ENCODE data around the gene ABLIM1. TPM values are rescaled to one million over a fixed set of nuclear protein-coding genes. Genes with fewer than 3 reads are reported as not detected.

ABLIM1 gene
- total and polyA plus RNA-seq, 2 of the 13 experiments (the other 11 are each of a cell fraction or from before 2014, with no cell fraction given): 59.4 to 92.7 TPM

GRCh38 chr10:114489521-114490310 is 168.4 kb downstream of the ABLIM1 start (continued):
- TF ChIP-seq SP2 (CRISPR knock-in tag; IDR thresholded peaks at IDR 0.05) (no peak), FOXK1 (CRISPR knock-in tag; IDR thresholded peaks at IDR 0.05; ENCODE audit: borderline replicate concordance, low read depth) (no peak), ZFP90 (CRISPR knock-in tag; IDR thresholded peaks at IDR 0.05; ENCODE audit: borderline replicate concordance) (0 out of 2 replicates have a peak, but pooled peaks have one; percentile 2), DMTF1 (CRISPR knock-in tag; IDR thresholded peaks at IDR 0.05) (no peak), KLF15 (CRISPR knock-in tag; IDR thresholded peaks at IDR 0.05; ENCODE audit: borderline replicate concordance) (no peak), TRIM24 (CRISPR knock-in tag; IDR thresholded peaks at IDR 0.05) (0 out of 2 replicates have a peak, but pooled peaks have one; percentile 55), SMARCC2 (IDR thresholded peaks at IDR 0.05) (no peak), SALL1 (CRISPR knock-in tag; IDR thresholded peaks at IDR 0.05) (peak; percentile 99), EZH2 (conservative IDR thresholded peaks at IDR 0.05; ENCODE audit: low read depth, low read length) (no peak), DBP (CRISPR knock-in tag; IDR thresholded peaks at IDR 0.05; ENCODE audit: not compliant biosample characterization) (no peak), CENPX (CRISPR knock-in tag; IDR thresholded peaks at IDR 0.05) (no peak), ZMYM2 (CRISPR knock-in tag; IDR thresholded peaks at IDR 0.05) (no peak), TOPORS (CRISPR knock-in tag; IDR thresholded peaks at IDR 0.05) (no peak), ZNF768 (CRISPR knock-in tag; IDR thresholded peaks at IDR 0.05) (no peak), SRSF4 (IDR thresholded peaks at IDR 0.05; ENCODE audit: low read depth, low read length, poor library complexity, severe bottlenecking) (no peak), MZF1 (CRISPR knock-in tag; IDR thresholded peaks at IDR 0.05; ENCODE audit: borderline replicate concordance) (no peak), LBX2 (CRISPR knock-in tag; IDR thresholded peaks at IDR 0.05; ENCODE audit: borderline replicate concordance) (no peak)
- TF ChIP-seq, protein P1, sequence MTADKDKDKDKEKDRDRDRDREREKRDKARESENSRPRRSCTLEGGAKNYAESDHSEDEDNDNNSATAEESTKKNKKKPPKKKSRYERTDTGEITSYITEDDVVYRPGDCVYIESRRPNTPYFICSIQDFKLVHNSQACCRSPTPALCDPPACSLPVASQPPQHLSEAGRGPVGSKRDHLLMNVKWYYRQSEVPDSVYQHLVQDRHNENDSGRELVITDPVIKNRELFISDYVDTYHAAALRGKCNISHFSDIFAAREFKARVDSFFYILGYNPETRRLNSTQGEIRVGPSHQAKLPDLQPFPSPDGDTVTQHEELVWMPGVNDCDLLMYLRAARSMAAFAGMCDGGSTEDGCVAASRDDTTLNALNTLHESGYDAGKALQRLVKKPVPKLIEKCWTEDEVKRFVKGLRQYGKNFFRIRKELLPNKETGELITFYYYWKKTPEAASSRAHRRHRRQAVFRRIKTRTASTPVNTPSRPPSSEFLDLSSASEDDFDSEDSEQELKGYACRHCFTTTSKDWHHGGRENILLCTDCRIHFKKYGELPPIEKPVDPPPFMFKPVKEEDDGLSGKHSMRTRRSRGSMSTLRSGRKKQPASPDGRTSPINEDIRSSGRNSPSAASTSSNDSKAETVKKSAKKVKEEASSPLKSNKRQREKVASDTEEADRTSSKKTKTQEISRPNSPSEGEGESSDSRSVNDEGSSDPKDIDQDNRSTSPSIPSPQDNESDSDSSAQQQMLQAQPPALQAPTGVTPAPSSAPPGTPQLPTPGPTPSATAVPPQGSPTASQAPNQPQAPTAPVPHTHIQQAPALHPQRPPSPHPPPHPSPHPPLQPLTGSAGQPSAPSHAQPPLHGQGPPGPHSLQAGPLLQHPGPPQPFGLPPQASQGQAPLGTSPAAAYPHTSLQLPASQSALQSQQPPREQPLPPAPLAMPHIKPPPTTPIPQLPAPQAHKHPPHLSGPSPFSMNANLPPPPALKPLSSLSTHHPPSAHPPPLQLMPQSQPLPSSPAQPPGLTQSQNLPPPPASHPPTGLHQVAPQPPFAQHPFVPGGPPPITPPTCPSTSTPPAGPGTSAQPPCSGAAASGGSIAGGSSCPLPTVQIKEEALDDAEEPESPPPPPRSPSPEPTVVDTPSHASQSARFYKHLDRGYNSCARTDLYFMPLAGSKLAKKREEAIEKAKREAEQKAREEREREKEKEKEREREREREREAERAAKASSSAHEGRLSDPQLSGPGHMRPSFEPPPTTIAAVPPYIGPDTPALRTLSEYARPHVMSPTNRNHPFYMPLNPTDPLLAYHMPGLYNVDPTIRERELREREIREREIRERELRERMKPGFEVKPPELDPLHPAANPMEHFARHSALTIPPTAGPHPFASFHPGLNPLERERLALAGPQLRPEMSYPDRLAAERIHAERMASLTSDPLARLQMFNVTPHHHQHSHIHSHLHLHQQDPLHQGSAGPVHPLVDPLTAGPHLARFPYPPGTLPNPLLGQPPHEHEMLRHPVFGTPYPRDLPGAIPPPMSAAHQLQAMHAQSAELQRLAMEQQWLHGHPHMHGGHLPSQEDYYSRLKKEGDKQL (CRISPR knock-in tag; IDR thresholded peaks at IDR 0.05; ENCODE audit: low read depth): peak; percentile 79
- TF ChIP-seq, protein P2, sequence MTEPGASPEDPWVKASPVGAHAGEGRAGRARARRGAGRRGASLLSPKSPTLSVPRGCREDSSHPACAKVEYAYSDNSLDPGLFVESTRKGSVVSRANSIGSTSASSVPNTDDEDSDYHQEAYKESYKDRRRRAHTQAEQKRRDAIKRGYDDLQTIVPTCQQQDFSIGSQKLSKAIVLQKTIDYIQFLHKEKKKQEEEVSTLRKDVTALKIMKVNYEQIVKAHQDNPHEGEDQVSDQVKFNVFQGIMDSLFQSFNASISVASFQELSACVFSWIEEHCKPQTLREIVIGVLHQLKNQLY (CRISPR knock-in tag; IDR thresholded peaks at IDR 0.05): peak; percentile 70; the same call in 1 of the 2 replicates

All from HepG2 (cell line).